C4-2B (cell line): ENCODE data around the gene PCDHGA8.

Experiments used
- ZFX ChIP-seq: fragments of 450-650 bp; IDR thresholded peaks from 2 replicates; pipeline ENCODE4 v1.6.1; 2017
- TF ChIP-seq, protein P1 (sequence below): fragments of 450-650 bp; conservative IDR thresholded peaks from 2 replicates; pipeline ENCODE4 v1.5.1; 2017; ENCODE audit warnings: mild to moderate bottlenecking

DNA sequence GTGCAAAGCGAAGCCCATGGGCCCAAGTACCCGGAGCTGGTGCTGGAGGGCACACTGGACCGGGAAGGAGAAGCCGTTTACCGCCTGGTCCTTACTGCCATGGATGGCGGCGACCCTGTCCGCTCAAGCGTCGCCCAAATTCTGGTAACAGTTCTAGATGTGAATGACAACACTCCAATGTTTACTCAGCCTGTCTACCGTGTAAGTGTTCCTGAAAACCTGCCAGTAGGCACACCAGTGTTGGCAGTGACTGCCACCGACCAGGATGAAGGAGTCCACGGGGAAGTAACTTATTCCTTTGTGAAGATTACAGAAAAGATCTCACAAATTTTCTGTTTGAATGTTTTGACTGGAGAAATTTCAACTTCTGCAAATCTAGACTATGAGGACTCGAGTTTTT lies 17.8 kb upstream of the PCDHGA8 start:
- TF ChIP-seq, protein P1, sequence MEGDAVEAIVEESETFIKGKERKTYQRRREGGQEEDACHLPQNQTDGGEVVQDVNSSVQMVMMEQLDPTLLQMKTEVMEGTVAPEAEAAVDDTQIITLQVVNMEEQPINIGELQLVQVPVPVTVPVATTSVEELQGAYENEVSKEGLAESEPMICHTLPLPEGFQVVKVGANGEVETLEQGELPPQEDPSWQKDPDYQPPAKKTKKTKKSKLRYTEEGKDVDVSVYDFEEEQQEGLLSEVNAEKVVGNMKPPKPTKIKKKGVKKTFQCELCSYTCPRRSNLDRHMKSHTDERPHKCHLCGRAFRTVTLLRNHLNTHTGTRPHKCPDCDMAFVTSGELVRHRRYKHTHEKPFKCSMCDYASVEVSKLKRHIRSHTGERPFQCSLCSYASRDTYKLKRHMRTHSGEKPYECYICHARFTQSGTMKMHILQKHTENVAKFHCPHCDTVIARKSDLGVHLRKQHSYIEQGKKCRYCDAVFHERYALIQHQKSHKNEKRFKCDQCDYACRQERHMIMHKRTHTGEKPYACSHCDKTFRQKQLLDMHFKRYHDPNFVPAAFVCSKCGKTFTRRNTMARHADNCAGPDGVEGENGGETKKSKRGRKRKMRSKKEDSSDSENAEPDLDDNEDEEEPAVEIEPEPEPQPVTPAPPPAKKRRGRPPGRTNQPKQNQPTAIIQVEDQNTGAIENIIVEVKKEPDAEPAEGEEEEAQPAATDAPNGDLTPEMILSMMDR: no peak
- TF ChIP-seq ZFX: no peak
